Endothelial cell of hepatic sinusoid (primary cell): ENCODE measurements around the gene DLX1.

Source experiments
- in situ Hi-C: cut with HindIII; loops from 2 replicates; pipeline ENCODE4 v1.10.0; 2017; ENCODE audit warnings: low sequenced_read_pairs

Gene DLX1

GRCh38 chr2:172096626-172097547, 11.6 kb downstream of the DLX1 start:
- in situ Hi-C loops, result no loop called here

- in situ Hi-C loops, result no loop called here
Observed at GRCh38 chr2:172097557-172098131, 12.3 kb downstream of the DLX1 start.

- in situ Hi-C loops, result no loop called here
Observed at GRCh38 chr2:172098287-172098649, 13.0 kb downstream of the DLX1 start.

GRCh38 chr2:172098650-172099471, 13.6 kb downstream of the DLX1 start:
- in situ Hi-C loops, result no loop called here

- in situ Hi-C loops, result loop anchor here (25.0 kb wide), 1 partner anchor 287 kb away; no protein-coding TSS in a partner anchor
Observed at GRCh38 chr2:172099472-172100079, 14.3 kb downstream of the DLX1 start.

GRCh38 chr2:172100080-172100934, 15.0 kb downstream of the DLX1 start:
- in situ Hi-C loops, result loop anchor here (25.0 kb wide), 1 partner anchor 288 kb away; no protein-coding TSS in a partner anchor

GRCh38 chr2:172100935-172101820, 15.9 kb downstream of the DLX1 start:
- in situ Hi-C loops, result loop anchor here (25.0 kb wide), 1 partner anchor 289 kb away; no protein-coding TSS in a partner anchor

GRCh38 chr2:172101821-172102390, 16.6 kb downstream of the DLX1 start:
- in situ Hi-C loops, result loop anchor here (25.0 kb wide), 1 partner anchor 290 kb away; no protein-coding TSS in a partner anchor

- in situ Hi-C loops, result loop anchor here (25.0 kb wide), 1 partner anchor 290 kb away; no protein-coding TSS in a partner anchor
Observed at GRCh38 chr2:172102391-172103359, 17.4 kb downstream of the DLX1 start, which contains the start of gene DLX2. TSS of gene DLX2 (minus strand) at chr2:172102900. CDS start at chr2:172102538, 362 bp downstream.

- in situ Hi-C loops, result loop anchor here (25.0 kb wide), 1 partner anchor 291 kb away; no protein-coding TSS in a partner anchor
Observed at GRCh38 chr2:172103471-172104272, 18.4 kb downstream of the DLX1 start.

GRCh38 chr2:172105471-172106107, 20.3 kb downstream of the DLX1 start:
- in situ Hi-C loops, result loop anchor here (25.0 kb wide), 1 partner anchor 293 kb away; no protein-coding TSS in a partner anchor

GRCh38 chr2:172106108-172106961, 21.0 kb downstream of the DLX1 start:
- in situ Hi-C loops, result loop anchor here (25.0 kb wide), 1 partner anchor 294 kb away; no protein-coding TSS in a partner anchor

GRCh38 chr2:172107690-172108586, 22.6 kb downstream of the DLX1 start:
- in situ Hi-C loops, result loop anchor here (25.0 kb wide), 1 partner anchor 296 kb away; no protein-coding TSS in a partner anchor

GRCh38 chr2:172108587-172108930, 23.3 kb downstream of the DLX1 start:
- in situ Hi-C loops, result loop anchor here (25.0 kb wide), 1 partner anchor 296 kb away; no protein-coding TSS in a partner anchor
